Measurements from ENCODE around the gene LAMB1. TPM values are rescaled to one million over a fixed set of nuclear protein-coding genes. Genes with fewer than 3 reads are reported as not detected.

Gene LAMB1
- total and polyA plus RNA-seq, 12 donors = 33.3 to 145 (median 59.3) TPM

DNA sequence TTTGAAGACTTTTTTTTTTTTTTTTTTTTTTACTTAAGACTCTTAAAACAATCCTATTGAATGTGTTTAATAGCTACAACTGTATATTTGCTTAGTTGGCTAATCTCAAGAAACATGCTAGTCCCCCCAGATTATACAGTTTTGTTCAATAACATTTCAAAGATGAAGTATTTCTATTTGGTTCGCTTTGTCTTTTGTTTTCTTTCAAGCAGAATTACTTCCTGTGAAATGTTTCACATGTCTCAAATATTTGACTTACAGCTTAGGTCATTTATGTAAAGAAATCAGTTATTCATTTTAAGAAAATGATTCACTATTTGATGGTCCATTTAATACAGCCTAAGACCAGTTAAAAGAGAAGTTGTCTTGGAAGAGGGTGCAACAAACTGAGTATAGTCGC lies 12.8 kb upstream of the LAMB1 start:
- H3K4me3 ChIP-seq = no peak overlapping the region
- H3K27me3 ChIP-seq = no peaks in the 10 kb centered on the region
- 87 to 93% methylated on average over 2 of the region's 2 CpGs for WGBS, 2 donors
- H3K9me3 ChIP-seq = no peaks in the 10 kb centered on the region
- intact Hi-C loops (cut with DNase I) = loop anchor here in 5 of 10 donors (5.0 to 10.0 kb wide), 3 partner anchors 121 to 129 kb away; partner anchors contain the start of gene DLD (in 3 of the 5)
- TF ChIP-seq, protein P1, sequence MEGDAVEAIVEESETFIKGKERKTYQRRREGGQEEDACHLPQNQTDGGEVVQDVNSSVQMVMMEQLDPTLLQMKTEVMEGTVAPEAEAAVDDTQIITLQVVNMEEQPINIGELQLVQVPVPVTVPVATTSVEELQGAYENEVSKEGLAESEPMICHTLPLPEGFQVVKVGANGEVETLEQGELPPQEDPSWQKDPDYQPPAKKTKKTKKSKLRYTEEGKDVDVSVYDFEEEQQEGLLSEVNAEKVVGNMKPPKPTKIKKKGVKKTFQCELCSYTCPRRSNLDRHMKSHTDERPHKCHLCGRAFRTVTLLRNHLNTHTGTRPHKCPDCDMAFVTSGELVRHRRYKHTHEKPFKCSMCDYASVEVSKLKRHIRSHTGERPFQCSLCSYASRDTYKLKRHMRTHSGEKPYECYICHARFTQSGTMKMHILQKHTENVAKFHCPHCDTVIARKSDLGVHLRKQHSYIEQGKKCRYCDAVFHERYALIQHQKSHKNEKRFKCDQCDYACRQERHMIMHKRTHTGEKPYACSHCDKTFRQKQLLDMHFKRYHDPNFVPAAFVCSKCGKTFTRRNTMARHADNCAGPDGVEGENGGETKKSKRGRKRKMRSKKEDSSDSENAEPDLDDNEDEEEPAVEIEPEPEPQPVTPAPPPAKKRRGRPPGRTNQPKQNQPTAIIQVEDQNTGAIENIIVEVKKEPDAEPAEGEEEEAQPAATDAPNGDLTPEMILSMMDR (IDR thresholded peaks at IDR 0.05) = no peak
- DNase-seq (no peak), ATAC-seq (no peak)
- H3K27ac ChIP-seq = no peak overlapping the region
- H3K4me1 ChIP-seq = peaks cover 0 to 28% (median 6%) of the 10 kb centered on the region in 9 donors
- no peaks in the 10 kb centered on the region for H3K36me3 ChIP-seq

- H3K36me3 ChIP-seq = no peaks in the 10 kb centered on the region
- H3K4me3 ChIP-seq = no peak overlapping the region
- 91% methylated on average over 6 of the region's 6 CpGs for WGBS, 2 donors
- H3K27ac ChIP-seq = no peak overlapping the region
- DNase-seq (no peak), ATAC-seq (peak in 1 of 8 donors; percentile 29)
- TF ChIP-seq, protein P1 (IDR thresholded peaks at IDR 0.05) = no peak
- no peaks in the 10 kb centered on the region for H3K9me3 ChIP-seq
- peaks cover 0 to 36% (median 11%) of the 10 kb centered on the region in 9 donors for H3K4me1 ChIP-seq
- intact Hi-C loops (cut with DNase I) = loop anchor here in 5 of 10 donors (5.0 to 10.0 kb wide), 3 partner anchors 120 to 130 kb away; partner anchors contain the start of gene DLD (in 3 of the 5)
- H3K27me3 ChIP-seq = no peaks in the 10 kb centered on the region
These were observed 12.1 kb upstream of the LAMB1 start for GRCh38 chr7:108014747-108015682.

DNA sequence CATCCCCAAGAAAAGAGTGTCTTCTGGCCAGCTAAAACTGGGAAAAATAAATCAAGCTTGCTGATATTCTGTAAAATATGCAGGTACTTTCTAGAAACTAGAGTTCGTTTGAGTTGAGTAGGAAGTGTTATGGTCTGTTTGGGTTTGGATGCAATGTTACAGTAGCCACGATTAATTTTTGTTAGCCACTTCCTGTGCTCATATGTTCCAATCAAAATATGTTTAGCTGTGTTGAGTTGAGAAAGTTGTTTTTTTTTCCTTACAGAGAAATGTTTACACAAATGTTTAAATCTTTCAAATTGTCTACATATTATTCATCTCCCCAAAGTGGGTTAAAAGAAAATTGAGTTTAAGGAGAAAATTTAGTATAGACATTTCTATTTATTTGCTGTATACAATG lies 11.3 kb upstream of the LAMB1 start:
- no peak overlapping the region for H3K27ac ChIP-seq
- WGBS, 2 donors = 57 to 60% methylated on average over 2 of the region's 2 CpGs
- TF ChIP-seq, protein P1 (IDR thresholded peaks at IDR 0.05) = peak in 1 of 9 donors; percentile 8
- no peaks in the 10 kb centered on the region for H3K9me3 ChIP-seq
- H3K4me1 ChIP-seq = peaks cover 0 to 37% (median 11%) of the 10 kb centered on the region in 9 donors
- no peak overlapping the region for H3K4me3 ChIP-seq
- ATAC-seq = no peak
- H3K27me3 ChIP-seq = no peaks in the 10 kb centered on the region
- DNase-seq = no peak
- H3K36me3 ChIP-seq = no peaks in the 10 kb centered on the region
- intact Hi-C loops (cut with DNase I) = loop anchor here in 4 of 10 donors (10.0 kb wide), 2 partner anchors 119 to 131 kb away; partner anchors contain the start of gene DLD (in 2 of the 4)
